ENCODE data around the gene RTP2. TPM values are rescaled to one million over a fixed set of nuclear protein-coding genes. Genes with fewer than 3 reads are reported as not detected.

Gene RTP2
- total and polyA plus RNA-seq, 10 of the 15 experiments (the other 5 are each of a cell fraction or from before 2014, with no cell fraction given): not detected

DNA sequence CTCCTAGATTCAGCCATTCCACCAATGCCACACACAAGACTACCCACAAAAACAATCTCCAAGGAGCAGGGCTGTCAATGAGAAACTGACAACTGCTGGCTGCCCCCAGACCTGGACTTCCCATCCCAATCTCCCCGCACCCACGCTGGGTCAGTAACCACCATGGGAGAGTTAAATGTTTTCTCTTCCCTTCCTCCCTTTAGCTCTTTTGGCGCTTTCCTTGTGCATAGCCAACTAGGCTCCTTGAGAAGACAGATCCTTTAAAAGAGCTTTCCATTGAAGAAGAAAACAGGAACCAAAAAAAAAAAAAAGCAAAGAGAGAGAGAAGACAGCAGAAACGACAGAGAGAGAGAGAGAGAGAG is 34.6 kb upstream of the RTP2 start (continued):
- TF ChIP-seq, protein P1, sequence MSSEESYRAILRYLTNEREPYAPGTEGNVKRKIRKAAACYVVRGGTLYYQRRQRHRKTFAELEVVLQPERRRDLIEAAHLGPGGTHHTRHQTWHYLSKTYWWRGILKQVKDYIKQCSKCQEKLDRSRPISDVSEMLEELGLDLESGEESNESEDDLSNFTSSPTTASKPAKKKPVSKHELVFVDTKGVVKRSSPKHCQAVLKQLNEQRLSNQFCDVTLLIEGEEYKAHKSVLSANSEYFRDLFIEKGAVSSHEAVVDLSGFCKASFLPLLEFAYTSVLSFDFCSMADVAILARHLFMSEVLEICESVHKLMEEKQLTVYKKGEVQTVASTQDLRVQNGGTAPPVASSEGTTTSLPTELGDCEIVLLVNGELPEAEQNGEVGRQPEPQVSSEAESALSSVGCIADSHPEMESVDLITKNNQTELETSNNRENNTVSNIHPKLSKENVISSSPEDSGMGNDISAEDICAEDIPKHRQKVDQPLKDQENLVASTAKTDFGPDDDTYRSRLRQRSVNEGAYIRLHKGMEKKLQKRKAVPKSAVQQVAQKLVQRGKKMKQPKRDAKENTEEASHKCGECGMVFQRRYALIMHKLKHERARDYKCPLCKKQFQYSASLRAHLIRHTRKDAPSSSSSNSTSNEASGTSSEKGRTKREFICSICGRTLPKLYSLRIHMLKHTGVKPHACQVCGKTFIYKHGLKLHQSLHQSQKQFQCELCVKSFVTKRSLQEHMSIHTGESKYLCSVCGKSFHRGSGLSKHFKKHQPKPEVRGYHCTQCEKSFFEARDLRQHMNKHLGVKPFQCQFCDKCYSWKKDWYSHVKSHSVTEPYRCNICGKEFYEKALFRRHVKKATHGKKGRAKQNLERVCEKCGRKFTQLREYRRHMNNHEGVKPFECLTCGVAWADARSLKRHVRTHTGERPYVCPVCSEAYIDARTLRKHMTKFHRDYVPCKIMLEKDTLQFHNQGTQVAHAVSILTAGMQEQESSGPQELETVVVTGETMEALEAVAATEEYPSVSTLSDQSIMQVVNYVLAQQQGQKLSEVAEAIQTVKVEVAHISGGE (CRISPR knock-in tag; IDR thresholded peaks at IDR 0.05): no peak
- no peak for TF ChIP-seq TCF7 (IDR thresholded peaks at IDR 0.05; ENCODE audit: borderline replicate concordance)
- TF ChIP-seq, protein P2, sequence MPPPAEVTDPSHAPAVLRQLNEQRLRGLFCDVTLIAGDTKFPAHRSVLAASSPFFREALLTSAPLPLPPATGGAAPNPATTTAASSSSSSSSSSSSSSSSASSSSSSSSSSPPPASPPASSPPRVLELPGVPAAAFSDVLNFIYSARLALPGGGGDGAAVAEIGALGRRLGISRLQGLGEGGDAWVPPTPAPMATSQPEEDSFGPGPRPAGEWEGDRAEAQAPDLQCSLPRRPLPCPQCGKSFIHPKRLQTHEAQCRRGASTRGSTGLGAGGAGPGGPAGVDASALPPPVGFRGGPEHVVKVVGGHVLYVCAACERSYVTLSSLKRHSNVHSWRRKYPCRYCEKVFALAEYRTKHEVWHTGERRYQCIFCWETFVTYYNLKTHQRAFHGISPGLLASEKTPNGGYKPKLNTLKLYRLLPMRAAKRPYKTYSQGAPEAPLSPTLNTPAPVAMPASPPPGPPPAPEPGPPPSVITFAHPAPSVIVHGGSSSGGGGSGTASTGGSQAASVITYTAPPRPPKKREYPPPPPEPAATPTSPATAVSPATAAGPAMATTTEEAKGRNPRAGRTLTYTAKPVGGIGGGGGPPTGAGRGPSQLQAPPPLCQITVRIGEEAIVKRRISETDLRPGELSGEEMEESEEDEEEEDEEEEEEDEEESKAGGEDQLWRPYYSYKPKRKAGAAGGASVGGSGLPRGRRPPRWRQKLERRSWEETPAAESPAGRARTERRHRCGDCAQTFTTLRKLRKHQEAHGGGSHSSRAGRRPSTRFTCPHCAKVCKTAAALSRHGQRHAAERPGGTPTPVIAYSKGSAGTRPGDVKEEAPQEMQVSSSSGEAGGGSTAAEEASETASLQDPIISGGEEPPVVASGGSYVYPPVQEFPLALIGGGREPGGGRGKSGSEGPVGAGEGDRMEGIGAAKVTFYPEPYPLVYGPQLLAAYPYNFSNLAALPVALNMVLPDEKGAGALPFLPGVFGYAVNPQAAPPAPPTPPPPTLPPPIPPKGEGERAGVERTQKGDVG (CRISPR knock-in tag; IDR thresholded peaks at IDR 0.05): no peak

DNA sequence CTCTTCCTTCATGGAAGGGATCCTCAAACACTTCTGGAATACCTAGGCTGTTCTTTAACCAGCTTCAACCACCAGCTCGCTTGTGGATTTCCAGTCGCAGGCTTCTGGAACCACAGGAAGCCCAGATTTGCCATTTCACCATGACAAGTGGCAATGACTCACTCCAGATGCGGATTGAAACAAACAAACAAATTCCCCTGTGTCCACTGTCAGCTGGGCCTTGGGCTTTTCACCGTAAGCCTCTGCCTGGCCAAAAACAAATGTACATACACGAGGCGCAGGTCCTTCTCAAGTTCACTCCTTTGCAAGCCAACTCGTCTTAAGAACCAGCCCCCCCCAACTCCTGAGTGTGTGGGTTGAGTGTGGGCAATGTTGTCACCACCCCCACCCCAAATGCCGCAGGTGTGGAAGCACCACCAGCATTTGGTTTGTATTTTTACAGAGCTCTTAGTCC is 34.1 kb upstream of the RTP2 start:
- H3K9ac ChIP-seq (ENCODE audit: control insufficient read depth, insufficient read depth, low read length): no peak overlapping the region
- FAIRE-seq (no peak), DNase-seq (ENCODE audit: low read depth, low spot score) (no peak), ATAC-seq (no peak)
- no peak overlapping the region for H3K27ac ChIP-seq (ENCODE audit: control insufficient read depth, insufficient read depth)
- H3K36me3 ChIP-seq (ENCODE audit: control insufficient read depth in 2 of 2, insufficient read depth in 2 of 2, low read length in 1 of 2): no peaks in the 10 kb centered on the region
- SMC1A ChIA-PET (ENCODE audit: uncharacterized antibody, unreplicated experiment): interaction anchor here (1.1 to 1.3 kb wide), 2 partner anchors 1217 to 1412 kb away, joined by 3 to 4 read pairs; no protein-coding TSS in a partner anchor
- H3K79me2 ChIP-seq (ENCODE audit: control insufficient read depth, insufficient read depth, low read length): no peaks in the 10 kb centered on the region
- no TSS peak for BruUV-seq (replicated peaks)
- POLR2A ChIA-PET: interaction anchor here (0.6 to 0.7 kb wide), 2 partner anchors 832 to 1209 kb away, joined by 4 to 5 read pairs; no protein-coding TSS in a partner anchor
- H4K20me1 ChIP-seq (ENCODE audit: control insufficient read depth, insufficient read depth): no peaks in the 10 kb centered on the region
- CTCF ChIA-PET: interaction anchor here (0.5 to 9.7 kb wide), 3 partner anchors 16 to 1403 kb away, joined by 3 to 437 read pairs (median 4); no protein-coding TSS in a partner anchor
- intact Hi-C loops (cut with micrococcal nuclease; ENCODE audit: unreplicated experiment) (loop anchor here (10.0 kb wide), 1 partner anchor 1088 kb away; no protein-coding TSS in a partner anchor), in situ Hi-C loops (cut with MboI) (loop anchor here (5.0 kb wide), 2 partner anchors 1306 to 1411 kb away; no protein-coding TSS in a partner anchor)
- no peaks in the 10 kb centered on the region; the same call in 1 of the 2 replicates for H3K4me1 ChIP-seq (ENCODE audit: control insufficient read depth, insufficient read depth, low read length)
- WGBS (ENCODE audit: insufficient coverage, insufficient replicate concordance, low lambda C conversion rate, missing lambda C conversion rate): 15% methylated on average over 8 of the region's 8 CpGs
- RAD21 ChIA-PET (ENCODE audit: unreplicated experiment): interaction anchor here (1.1 to 7.2 kb wide), 2 partner anchors 14 to 1217 kb away, joined by 3 to 130 read pairs; no protein-coding TSS in a partner anchor
- no peak overlapping the region for H2AFZ ChIP-seq (ENCODE audit: control insufficient read depth, low read depth, low read length)
- no peak overlapping the region for H3K4me3 ChIP-seq
- peaks cover 4 to 16% of the 10 kb centered on the region in 2 experiments; a peak in 3 of 4 replicates for H3K27me3 ChIP-seq (replicated peaks in 1 of 2; ENCODE audit: control insufficient read depth in 2 of 2, insufficient read depth in 2 of 2, low read length in 1 of 2)
- H3K4me2 ChIP-seq (ENCODE audit: control insufficient read depth, insufficient read depth): no peak overlapping the region
- H3K9me3 ChIP-seq (replicated peaks; ENCODE audit: control insufficient read depth, insufficient read depth, low read length): no peaks in the 10 kb centered on the region
- TF ChIP-seq SREBF2 (IDR thresholded peaks at IDR 0.05; ENCODE audit: low read length): no peak
- no peak for TF ChIP-seq SP1 (IDR thresholded peaks at IDR 0.05; ENCODE audit: low read depth, low read length)
- TF ChIP-seq POLR2AphosphoS2 (IDR thresholded peaks at IDR 0.05; ENCODE audit: low read depth, low read length): no peak
- no peak for TF ChIP-seq RUNX3 (IDR thresholded peaks at IDR 0.05; ENCODE audit: low read length)
- TF ChIP-seq, protein P3, sequence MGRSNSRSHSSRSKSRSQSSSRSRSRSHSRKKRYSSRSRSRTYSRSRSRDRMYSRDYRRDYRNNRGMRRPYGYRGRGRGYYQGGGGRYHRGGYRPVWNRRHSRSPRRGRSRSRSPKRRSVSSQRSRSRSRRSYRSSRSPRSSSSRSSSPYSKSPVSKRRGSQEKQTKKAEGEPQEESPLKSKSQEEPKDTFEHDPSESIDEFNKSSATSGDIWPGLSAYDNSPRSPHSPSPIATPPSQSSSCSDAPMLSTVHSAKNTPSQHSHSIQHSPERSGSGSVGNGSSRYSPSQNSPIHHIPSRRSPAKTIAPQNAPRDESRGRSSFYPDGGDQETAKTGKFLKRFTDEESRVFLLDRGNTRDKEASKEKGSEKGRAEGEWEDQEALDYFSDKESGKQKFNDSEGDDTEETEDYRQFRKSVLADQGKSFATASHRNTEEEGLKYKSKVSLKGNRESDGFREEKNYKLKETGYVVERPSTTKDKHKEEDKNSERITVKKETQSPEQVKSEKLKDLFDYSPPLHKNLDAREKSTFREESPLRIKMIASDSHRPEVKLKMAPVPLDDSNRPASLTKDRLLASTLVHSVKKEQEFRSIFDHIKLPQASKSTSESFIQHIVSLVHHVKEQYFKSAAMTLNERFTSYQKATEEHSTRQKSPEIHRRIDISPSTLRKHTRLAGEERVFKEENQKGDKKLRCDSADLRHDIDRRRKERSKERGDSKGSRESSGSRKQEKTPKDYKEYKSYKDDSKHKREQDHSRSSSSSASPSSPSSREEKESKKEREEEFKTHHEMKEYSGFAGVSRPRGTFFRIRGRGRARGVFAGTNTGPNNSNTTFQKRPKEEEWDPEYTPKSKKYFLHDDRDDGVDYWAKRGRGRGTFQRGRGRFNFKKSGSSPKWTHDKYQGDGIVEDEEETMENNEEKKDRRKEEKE (IDR thresholded peaks at IDR 0.05): no peak
- no peak for TF ChIP-seq TBL1XR1 (IDR thresholded peaks at IDR 0.05; ENCODE audit: low read depth, low read length)
- no peak for TF ChIP-seq BMI1 (IDR thresholded peaks at IDR 0.05; ENCODE audit: borderline replicate concordance)
- TF ChIP-seq, protein P4, sequence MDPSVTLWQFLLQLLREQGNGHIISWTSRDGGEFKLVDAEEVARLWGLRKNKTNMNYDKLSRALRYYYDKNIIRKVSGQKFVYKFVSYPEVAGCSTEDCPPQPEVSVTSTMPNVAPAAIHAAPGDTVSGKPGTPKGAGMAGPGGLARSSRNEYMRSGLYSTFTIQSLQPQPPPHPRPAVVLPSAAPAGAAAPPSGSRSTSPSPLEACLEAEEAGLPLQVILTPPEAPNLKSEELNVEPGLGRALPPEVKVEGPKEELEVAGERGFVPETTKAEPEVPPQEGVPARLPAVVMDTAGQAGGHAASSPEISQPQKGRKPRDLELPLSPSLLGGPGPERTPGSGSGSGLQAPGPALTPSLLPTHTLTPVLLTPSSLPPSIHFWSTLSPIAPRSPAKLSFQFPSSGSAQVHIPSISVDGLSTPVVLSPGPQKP (IDR thresholded peaks at IDR 0.05; ENCODE audit: low read depth, low read length): no peak

Data from GM12878 (cell line).